Kidney epithelial cell (primary cell): ENCODE data around the gene GPR179. TPM values are rescaled to one million over a fixed set of nuclear protein-coding genes. Genes with fewer than 3 reads are reported as not detected.
"Not testable (repeated sequence)": the region's sequence is repeated elsewhere in the genome, so short reads cannot be mapped to it uniquely, and the experiment has no call there.

Experiments
- DNase-seq: peaks from one replicate; pipeline ENCODE4 v3.0.0-alpha.2; 2010; ENCODE audit warnings: low read depth
- H3K27me3 ChIP-seq: 2 replicates; pipeline ENCODE4 v1.6.0; 2011; ENCODE audit warnings: low read length; ENCODE audit not compliant: control insufficient read depth, insufficient read depth
- H3K36me3 ChIP-seq: 2 replicates; pipeline ENCODE4 v1.5.1; 2011; ENCODE audit warnings: low read length; ENCODE audit not compliant: control insufficient read depth, insufficient read depth
- H3K4me3 ChIP-seq: 2 replicates; pipeline ENCODE4 v1.5.1; 2011; ENCODE audit warnings: low read depth, mild to moderate bottlenecking, control low read depth, low read length
- CTCF ChIP-seq: IDR thresholded peaks from 2 replicates; pipeline ENCODE4 v1.5.1; 2011; ENCODE audit warnings: mild to moderate bottlenecking, moderate library complexity, low read length, control low read depth, inconsistent platforms; ENCODE audit not compliant: insufficient read depth, poor library complexity, severe bottlenecking
- total RNA-seq: library from RNA; depleted of rRNA; stranded (reverse); fragments of >200 nt; gene quantifications from 2 replicates; pipeline ENCODE4 v1.2.3, GENCODE V29; 2015

Gene GPR179
- total RNA-seq, 1 donor from 2014 or later, result 0.04 TPM

GRCh38 chr17:38295602-38296365 is 48.0 kb downstream of the GPR179 start:
- H3K36me3 ChIP-seq, H3K4me3 ChIP-seq, H3K27me3 ChIP-seq, DNase-seq: not testable (repeated sequence)

GRCh38 chr17:38289760-38290159 is 54.0 kb downstream of the GPR179 start:
- DNase-seq, H3K4me3 ChIP-seq, H3K27me3 ChIP-seq, H3K36me3 ChIP-seq: not testable (repeated sequence)

- not testable (repeated sequence) for H3K4me3 ChIP-seq, DNase-seq
- peak; percentile 40 for TF ChIP-seq CTCF
Observed at GRCh38 chr17:38288217-38288827, 55.4 kb downstream of the GPR179 start.

GRCh38 chr17:38286501-38287091 is 57.2 kb downstream of the GPR179 start:
- not testable (repeated sequence) for H3K36me3 ChIP-seq, H3K27me3 ChIP-seq, H3K4me3 ChIP-seq
- peak; percentile 32 for DNase-seq

More at GRCh38 chr17:38288217-38288827, 55.4 kb downstream of the GPR179 start:
- H3K27me3 ChIP-seq, H3K36me3 ChIP-seq: not testable (repeated sequence)

GRCh38 chr17:38285994-38286393 is 57.8 kb downstream of the GPR179 start:
- H3K36me3 ChIP-seq, H3K27me3 ChIP-seq, H3K4me3 ChIP-seq: not testable (repeated sequence)
- peak; percentile 18 for DNase-seq

Other genes with a start within 250 kb of the GPR179 start
- not detected in 2 replicates for gene TBC1D3E, start 216.0 kb downstream of the GPR179 start, total RNA-seq
- gene TBC1D3, start 151.4 kb downstream of the GPR179 start, total RNA-seq, result not detected in 2 replicates
- 48.3 and 50.0 TPM in 2 replicates for gene MRPL45, start 46.8 kb downstream of the GPR179 start, total RNA-seq
- gene SOCS7, start 7.9 kb upstream of the GPR179 start, total RNA-seq, result 24.3 and 38.1 TPM in 2 replicates
- gene ARHGAP23, start 84.5 kb upstream of the GPR179 start, total RNA-seq, result 52.8 and 65.6 TPM in 2 replicates